HG03066 (cell line): ENCODE data around the gene POLN.

ENCODE experiments used
- ATAC-seq: cut with Tn5 transposase; IDR thresholded peaks from one replicate; pipeline ENCODE4 v1.9.1; 2021; ENCODE audit warnings: low read depth; ENCODE audit not compliant: unreplicated experiment

The POLN gene

DNA sequence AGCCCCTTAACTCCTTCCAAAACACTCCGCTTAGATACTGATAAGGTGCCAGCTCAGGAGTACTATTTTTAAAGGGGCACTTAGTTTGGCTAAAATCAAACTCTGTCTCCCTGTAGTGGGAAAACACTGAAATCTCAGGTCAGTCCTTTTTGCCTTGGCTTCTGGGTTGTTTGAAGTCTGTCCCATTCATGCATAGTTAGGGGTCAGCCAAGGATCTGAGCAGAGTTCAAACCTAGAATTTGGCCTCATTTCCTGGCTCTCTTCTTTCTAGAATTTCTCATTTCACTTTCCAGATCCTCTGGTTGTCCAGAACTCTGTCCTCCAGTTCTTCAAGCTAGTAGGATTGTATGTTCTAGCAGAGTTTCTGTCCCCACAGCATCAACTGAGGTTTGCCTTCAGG is 151.3 kb downstream of the POLN start:
- ATAC-seq: no peak

DNA sequence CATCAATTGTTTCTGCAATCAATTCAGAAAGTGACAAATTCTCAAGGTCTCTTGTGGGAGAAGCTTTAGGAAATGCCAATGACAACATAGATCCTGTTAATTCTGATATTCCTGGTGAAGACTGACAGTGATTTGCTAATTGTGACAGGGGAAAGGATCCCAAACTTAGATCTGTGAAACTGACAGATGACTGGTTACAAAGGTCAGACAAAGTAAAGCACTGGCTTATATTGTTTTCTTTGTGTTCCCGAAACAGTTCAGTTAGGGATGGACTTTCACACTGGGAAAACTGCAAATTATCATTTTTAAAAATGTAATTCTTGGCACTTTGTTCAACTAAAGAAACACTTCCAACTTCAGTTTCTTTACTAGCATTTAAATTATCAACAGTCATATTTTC is 152.7 kb downstream of the POLN start:
- ATAC-seq: no peak

DNA sequence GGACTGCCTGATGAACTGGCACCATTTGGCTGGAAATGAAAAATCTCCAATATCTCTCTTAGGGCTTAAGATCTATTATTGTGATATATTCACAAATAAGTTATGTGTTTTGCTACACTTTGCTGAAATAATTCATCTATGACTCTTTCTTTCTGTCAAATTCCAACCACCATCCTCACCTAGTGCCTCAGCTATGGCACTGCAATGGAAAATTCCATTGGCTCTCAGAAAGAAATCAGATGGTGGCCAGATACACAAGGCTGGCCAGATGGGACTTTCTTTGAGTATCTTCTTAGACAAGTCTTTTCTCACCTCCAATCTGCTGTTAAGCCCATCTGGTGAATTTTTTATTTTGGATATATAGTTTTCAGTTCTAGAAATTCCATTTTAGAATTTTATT is 154.8 kb downstream of the POLN start:
- ATAC-seq: no peak

DNA sequence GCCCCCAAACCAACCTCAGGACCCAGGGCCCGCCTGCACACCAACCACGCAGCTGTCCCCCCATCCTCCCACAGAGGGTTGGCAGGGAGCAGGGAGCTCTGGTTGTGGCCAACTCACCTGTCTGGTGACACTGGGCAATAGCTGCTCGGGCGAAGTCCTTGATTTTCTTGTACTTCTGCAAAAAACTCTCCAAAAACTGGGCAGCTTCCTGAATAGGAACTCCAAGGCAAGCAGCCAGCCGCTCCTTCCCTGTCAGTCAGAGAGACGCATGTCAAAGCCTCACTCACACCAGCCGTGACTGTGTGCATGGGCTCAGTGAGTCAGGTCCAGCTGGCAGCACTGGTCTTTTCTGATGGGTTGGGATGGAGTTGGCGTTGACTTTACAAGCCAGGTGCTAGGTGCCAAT is 156.4 kb downstream of the POLN start:
- ATAC-seq: no peak

DNA sequence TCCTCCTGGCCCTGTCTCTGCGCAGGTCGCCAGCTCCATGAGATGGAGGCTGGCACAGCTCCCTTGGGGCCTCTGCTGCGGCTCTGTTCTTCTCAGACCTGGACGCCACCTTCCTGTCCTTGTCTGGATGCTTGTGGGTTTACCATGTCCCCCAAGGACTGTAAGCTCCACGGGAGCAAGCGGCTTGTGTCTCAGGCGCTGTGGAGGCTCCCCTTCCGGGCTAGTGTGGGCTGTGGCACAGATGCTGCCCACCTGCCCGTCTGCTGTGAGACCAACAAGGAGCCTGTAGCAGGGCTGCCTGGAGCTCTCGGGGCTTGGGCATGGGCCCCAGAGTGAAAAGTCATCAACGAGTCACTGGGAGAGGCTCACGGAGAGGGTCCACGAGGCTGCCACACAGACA is 157.6 kb downstream of the POLN start:
- ATAC-seq: no peak

DNA sequence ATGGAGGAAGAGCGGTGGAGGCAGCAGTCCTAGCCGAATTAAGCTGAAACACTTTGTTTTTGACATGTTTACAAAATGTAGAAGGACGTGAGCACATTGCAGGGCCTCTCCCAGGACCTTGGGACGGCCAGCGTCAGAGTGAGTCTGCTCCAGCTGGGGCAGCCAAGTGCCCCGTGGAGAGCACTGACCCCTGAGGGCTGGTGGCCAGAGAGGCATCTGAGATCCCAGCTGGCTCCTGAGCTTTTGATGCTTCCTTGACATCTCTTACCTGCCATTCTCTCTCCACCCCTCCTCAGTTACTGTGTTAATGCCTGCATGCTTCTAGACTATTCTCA is 158.1 kb downstream of the POLN start:
- ATAC-seq: no peak

DNA sequence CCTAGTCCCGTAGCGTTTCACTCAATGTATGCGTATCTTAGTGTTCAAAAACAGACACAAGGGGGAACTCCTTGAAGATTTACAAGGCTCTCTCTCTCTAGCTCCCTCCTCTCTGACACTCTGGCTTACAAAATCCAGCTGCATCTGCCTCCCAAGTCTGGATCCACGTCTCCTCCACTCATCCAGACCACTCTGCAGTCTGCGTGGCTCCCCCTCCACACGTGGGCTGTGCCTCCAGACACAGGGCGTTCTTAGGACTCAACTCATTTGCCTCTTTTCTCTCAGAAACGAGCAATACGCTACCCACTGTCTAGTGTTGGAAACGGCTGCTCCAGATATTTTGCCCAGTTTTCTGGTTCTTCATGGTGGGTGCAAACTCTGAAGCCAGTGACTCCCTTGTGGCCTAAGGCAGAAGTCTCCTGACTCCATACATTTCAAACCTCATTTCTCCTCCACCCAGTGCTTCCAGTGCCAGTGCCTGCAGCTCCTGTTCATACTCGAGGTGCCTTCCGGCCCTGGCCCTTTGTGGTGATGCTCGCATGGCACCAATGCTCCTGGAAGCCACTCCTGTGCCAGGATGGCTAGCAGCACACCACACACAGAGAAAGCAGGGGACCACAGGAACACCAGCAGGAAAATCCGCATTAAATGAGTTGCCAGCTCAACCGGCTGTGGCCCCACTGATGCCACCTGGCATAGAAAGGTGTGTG is 158.7 kb downstream of the POLN start:
- no peak for ATAC-seq

DNA sequence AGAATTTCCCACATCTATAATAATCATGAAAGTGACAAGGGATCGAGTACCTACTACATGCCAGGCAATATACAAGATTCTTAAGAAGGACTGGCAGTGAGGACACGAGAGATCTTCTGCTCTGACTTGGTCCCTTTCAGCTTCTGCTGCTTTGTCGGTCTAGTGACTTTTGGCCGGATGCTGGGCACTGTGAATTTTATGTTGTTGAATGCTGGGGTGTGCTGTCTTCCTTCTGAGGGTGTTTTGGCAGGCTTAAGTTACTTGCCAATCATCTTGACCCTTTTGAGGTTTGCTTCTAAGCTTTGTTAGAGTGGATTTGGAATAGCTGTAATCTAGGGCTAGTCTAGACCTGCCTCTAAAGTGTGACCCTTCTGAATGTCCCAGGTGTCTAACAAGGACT is 159.3 kb downstream of the POLN start:
- ATAC-seq: no peak

DNA sequence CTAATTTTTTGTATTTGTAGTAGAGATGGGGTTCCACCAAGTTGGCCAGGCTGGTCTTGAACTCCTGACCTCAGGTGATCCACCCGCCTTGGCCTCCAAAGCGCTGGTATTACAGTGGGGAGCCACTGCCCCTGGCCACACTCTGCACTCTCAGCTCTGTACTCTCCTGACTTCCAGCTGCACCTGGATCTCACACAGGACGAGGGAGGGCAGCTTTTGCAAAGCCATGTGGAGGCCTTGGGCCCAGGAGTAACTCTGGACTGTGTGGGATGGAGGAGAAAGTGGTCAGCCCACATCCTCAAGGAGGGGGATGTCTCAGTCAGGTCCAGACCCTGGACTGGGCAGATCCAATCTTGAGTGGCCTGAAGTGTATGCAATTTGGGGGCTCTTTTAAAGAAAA is 159.8 kb downstream of the POLN start:
- no peak for ATAC-seq

DNA sequence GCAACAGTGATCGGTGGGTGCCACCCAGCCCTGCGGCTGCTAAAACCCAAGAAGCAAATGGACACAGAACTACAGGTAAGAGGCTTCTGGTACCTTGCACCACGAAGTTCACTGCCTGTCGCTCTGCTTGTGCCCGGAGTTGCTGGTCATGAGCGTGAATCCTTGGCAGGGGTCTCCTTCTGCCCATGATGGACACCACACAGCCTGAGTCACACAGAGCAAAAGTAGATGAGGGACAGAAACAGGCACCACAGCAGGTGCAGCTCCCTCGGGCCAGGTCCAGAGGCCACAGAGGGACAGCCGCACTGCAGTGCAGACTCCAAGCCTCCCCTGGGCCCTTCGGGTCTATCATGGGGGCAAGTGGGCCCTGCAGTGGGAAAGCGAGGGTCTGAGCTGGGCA is 160.4 kb downstream of the POLN start:
- no peak for ATAC-seq

DNA sequence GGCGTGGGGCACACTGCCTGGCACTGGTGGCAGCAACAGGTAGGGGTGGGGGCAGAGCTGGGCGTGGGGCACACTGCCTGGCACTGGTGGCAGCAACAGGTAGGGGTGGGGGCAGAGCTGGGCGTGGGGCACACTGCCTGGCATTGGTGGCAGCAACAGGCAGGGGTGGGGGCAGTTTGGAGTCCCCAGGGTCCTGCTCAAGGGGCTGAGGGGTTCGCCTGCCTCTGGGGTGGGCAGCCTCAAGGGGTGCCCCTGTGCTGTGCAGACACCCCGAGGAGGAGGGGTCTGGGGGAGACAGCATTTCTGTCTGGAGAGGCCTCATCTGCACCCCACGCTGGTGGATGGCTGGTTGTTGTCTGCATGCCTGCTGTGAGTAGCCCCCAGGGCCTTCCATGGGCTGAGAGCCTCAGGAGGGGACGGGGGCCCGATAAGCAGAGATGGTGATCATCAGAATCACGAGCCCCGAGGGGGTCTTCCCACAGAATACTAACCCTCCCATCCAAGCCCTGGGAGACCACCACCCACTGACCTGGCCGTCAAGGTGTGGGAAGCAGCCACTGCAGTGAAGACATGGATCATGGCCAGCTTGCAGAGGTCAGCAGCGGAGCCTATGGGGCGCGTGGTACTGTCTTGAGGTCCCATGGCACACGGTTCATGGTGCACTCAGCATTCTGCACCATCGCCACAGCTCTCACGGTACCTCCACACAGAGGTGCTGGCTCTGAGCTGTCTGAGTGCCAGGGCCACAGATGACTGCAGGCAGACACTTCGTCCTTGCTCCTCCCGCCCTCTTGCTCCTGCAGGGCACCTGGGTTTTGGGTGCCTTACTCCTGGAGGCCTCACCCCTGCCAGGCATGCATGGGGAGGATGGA is 161.3 kb downstream of the POLN start:
- ATAC-seq: no peak

DNA sequence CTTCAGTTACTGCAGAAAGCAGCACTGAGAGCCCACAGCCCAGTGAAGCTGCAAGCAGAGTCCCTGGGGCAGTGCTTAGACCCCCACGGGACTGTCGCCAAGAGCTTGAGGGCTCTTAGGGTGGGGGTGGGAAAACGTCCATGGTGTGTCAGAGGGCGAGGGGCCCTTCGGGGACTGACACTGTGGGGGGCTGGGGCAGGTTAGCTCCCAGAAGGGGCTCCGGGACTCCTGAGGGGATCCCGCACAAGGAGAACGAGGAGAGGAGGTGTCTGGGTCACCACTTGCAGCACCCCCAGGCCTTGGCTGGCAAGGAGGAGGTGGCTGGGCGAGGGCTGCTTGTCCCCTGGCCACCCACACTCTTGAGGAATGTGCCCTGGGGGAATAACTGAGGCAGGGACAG is 162.0 kb downstream of the POLN start:
- no peak for ATAC-seq

DNA sequence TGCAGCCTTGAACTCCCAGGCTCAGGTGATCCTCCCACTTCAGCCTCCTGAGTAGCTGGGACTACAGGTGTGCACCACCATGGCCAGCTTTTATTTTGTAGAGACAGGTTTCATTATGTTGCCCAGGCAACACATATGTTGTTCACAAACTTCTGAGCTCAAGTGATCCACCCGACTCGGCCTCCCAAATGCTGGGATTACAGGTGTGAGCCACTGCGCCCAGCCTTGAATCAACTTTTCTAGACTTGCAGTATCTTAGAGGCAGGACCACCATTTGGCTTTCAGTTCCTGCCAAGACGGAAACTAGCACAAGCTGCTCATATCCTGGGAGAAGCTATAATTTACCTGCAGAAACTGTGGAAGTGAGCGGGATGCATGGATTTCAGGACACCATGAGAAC is 162.9 kb downstream of the POLN start:
- no peak for ATAC-seq

DNA sequence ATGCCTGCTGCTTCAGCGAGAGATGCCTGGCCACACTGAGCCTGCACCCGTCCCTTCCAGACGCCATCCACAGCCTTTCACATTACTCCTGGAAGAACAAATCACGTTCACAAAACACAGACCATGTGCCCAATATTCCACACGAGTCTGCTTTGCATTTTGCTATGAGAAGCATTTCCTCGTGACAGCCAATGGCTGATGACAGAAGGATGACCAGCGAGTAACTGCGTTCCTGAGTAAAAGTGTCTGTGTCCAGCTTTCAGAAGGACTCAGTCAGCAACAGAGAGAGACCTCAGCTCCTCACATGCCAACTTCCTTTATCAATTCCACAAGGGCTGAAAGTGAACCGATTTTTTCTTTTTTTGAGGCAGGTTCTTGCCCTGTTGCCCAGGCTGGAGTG is 163.3 kb downstream of the POLN start:
- ATAC-seq: no peak

DNA sequence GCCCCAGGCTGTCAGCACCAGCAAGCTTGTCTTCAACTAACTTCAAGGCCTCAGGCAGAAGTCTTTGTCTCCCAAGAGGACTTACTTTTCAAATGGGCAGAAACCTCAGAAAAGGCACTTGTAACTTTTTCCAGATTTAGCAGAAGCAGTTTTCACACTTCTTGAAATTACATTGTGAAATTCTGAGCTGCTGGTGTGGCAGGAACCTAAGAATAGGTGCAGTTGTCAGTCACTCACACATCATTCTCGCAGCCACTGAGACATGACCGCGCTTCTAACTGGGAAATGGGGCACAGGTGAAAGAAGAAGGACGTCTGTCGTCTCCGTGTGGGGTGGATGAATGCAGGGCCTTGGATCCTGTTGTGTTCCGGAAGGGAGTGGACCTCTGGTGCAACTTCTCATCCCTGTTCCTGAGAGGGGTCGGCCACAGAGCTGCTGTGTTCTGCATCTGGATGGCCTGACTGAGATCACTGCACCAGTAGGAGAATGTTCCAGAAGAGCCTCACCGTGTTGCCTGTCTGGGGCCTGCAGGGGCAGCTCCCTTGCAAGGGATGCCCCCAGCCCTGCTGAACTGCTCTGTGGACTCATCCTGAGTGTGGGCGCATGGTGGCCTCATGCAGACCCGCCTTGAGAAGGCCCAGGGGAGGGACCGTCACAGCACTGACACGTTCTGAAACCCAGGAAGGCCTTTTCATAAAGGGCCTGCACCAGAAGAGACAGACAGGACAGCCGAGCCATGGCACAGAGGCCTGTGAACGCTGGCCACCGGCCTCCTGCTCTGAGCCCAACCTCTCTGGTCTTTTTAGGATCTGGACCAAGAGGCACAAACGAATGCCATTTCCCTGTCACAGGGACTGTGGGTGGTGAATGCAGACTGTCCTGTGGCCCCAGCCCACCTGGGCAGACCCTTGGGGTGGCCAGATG is 164.1 kb downstream of the POLN start:
- no peak for ATAC-seq

DNA sequence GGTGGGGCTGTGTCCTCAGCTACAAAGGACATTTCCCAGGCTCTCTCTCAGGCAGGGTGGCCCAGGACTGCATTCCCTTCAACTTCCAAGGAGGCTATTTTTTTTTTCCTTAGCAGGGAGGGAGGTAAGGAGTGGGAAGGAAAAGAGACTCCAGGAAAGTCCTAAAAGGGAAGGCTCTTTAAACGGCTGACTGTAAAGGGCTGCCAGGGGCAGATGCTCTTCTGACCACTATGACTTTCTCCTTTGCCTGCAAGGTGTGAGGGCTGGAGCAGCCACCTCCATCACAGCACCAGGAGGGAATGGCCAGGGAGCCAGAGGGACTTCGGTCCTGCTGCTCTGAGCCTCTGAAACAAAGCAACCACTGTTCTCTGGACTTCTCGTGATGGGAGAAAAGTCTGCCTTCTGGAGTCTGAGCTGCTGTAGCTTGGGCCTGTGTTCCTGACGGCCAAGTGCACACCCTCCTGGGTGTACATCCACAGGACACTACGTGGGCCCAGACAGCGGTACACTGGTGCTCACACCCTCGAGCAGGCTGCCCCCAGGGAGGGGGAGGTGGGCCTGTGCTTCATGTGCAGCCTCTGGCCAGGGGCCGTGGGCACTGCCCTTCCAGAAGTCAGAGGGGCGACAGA is 164.9 kb downstream of the POLN start:
- no peak for ATAC-seq

DNA sequence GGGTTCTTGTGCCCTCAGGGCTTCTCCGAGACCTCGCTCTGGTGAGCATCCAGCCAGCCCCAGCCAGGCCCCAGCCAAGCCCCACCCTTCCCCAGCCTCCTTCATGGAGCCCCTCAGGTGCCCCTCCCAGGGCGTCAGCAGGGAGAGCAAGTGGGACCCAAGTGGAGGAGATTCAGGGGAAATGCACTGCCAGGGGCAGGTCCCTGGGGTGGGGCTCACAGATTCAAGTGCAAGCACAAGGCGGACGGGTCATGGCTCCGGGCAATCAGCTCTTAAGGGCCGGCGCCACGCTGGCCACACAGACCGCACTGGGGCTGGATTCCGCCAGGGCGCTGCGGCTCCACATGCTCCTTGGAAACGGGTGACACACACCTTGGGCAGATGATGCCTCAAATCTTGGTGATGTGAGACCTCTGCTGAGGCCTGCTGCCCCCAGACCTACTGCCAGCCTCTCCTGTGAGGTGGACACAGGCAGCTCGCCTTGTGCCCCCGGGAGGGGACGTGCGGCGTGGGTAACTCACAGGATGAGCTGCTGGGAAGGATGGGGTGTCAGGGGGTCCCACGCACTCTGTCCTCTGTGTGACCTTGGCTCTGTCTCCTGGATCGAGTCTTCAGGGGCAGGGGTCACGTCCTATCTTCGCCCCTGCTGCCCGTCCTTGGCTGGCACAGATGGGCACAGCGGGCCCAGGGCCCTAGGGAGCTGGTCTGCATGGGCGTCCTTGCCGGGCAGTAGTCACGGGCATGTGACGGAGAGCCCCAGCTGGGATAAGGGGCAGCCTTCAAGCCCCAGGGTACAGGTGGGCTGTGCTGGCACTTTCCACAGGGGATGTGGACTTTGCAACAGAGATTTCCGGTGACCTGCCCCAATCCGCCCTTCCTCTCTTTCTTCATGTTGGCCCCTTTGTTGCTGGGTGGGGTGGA is 165.7 kb downstream of the POLN start:
- no peak for ATAC-seq

DNA sequence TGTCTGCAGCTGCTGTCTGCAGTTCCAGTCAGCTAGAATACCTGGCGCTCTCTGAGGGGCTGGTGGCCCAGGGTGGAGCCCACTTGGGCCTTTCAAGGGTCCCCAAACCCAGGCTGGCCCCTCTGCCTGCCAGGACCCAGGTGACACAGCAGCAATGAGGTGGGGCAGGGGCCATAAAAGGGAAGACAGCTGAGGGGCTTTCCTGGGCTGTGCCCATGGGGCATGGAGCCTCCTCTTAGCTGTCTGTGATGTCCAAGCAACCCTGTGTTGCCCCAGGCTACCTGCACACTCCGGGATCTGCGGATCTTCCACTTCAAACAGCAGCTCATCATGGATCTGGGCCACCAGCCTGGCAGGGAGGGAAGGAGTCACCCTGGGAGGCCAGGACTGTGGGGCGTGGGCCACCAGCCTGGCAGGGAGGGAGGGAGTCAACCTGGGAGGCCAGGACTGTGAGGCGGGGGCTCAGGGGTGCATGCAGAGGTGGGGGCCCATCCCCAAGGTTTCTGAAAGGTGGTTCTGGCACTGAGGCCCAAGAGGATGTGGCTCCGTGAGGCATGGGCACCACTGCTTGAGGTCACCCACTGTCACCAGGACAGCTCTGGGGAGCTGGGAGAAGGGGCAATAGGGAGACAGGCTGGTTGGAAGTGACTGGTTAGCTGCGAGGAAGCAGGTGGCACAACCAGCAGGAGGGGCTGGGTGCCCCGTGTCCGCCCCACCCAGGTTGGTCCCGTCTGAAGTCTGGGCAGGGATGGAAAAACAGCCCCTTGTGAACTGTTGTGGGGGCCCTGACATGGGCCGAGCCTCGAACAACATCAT is 166.5 kb downstream of the POLN start:
- ATAC-seq: no peak

DNA sequence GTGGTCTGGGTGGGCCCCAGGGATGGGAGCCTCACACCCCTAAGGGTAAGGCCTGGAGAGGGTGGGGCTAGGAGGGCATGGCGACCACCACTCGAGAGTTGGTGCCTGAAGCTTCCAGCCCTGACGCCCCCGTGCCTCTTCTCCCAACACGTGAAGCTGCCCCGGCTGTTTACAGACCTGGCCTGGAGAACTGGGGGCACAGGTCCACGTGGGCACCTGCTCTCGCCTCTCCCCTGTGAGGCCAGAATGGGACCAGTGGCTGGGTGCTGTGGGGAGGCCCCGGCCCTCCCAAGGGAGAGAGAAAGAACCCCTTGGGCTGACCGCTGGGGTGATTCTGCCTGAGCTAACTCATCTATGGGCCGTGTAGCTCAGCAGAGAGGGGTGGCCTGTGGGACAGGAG is 167.3 kb downstream of the POLN start:
- ATAC-seq: no peak
